ENCODE results near the gene CPNE4.

DNA sequence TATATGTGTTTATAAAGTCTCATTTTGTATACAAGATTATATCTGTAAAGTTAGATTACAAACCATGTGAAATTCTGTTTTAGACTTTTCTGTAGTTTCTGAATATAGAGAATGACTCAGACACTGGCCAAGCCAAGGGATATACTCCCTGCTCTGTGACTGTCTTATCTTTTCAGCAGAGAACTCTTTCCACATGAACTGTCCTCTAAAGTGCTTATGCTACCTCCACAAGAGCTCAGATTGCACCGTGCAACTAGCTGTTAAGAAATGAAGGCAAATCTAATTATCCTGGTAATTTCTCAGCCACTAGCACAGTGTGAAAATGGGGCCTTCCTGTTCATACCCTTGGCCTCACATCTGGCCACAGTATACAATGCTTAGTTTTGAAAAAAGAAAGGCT is 44.3 kb upstream of the CPNE4 start:
- TF ChIP-seq, protein P1, sequence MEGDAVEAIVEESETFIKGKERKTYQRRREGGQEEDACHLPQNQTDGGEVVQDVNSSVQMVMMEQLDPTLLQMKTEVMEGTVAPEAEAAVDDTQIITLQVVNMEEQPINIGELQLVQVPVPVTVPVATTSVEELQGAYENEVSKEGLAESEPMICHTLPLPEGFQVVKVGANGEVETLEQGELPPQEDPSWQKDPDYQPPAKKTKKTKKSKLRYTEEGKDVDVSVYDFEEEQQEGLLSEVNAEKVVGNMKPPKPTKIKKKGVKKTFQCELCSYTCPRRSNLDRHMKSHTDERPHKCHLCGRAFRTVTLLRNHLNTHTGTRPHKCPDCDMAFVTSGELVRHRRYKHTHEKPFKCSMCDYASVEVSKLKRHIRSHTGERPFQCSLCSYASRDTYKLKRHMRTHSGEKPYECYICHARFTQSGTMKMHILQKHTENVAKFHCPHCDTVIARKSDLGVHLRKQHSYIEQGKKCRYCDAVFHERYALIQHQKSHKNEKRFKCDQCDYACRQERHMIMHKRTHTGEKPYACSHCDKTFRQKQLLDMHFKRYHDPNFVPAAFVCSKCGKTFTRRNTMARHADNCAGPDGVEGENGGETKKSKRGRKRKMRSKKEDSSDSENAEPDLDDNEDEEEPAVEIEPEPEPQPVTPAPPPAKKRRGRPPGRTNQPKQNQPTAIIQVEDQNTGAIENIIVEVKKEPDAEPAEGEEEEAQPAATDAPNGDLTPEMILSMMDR (IDR thresholded peaks at IDR 0.05): no peak
- TF ChIP-seq POLR2AphosphoS5 (IDR thresholded peaks at IDR 0.05): no peak

All from stomach (tissue), 4 donors.